Measurements from ENCODE around the gene C6orf132. TPM values are rescaled to one million over a fixed set of nuclear protein-coding genes. Genes with fewer than 3 reads are reported as not detected.

The C6orf132 gene
- total and polyA plus RNA-seq, 9 of the 15 experiments (the other 6 are each of a cell fraction or from before 2014, with no cell fraction given) = 0.06 to 0.35 (median 0.14) TPM

DNA sequence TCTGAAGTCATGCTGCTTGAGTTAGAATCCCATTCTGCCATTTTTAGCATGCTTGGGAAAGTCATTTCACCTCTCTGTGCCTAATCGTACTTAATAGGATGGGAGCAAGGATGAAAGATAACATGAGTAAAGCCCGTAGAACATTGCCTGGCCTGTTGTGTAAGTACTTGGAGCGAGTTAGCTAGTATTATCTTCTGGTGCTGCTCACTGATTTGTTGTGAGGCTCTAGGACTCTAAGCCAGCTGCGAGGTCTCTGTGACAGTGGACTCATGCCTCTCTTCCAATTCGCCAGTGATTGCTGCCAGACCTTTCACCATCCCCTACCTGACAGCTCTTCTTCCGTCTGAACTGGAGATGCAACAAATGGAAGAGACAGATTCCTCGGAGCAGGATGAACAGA is 74.2 kb downstream of the C6orf132 start:
- in situ Hi-C loops (cut with MboI) = no loop called here
- no peak overlapping the region for H3K4me2 ChIP-seq (ENCODE audit: insufficient read depth, low read length)
- H3K79me2 ChIP-seq (ENCODE audit: control insufficient read depth, insufficient read depth, low read length) = no peaks in the 10 kb centered on the region
- FAIRE-seq (no peak), DNase-seq (ENCODE audit: extremely low read depth in 1 of 4, low spot score in 3 of 4) (no peak), ATAC-seq (no peak)
- peaks cover 3% of the 10 kb centered on the region for H3K9me1 ChIP-seq (ENCODE audit: control insufficient read depth, insufficient read depth, low read length)
- intact Hi-C loops (cut with micrococcal nuclease) = no loop called here
- H3K27me3 ChIP-seq (ENCODE audit: control insufficient read depth in 2 of 2, insufficient read depth in 2 of 2, low read length in 2 of 2) = no peaks in the 10 kb centered on the region
- peaks cover 79% of the 10 kb centered on the region for H3K36me3 ChIP-seq (ENCODE audit: control insufficient read depth, insufficient read depth, low read length)
- BruUV-seq (replicated peaks) = TSS peak; percentile 15
- no peaks in the 10 kb centered on the region for H3K9me3 ChIP-seq (replicated peaks; ENCODE audit: control insufficient read depth, insufficient read depth, low read depth, low read length)
- 90% methylated on average over 7 of the region's 7 CpGs for WGBS (ENCODE audit: insufficient coverage, low coverage, missing lambda C conversion rate)
- no peak overlapping the region for H3K27ac ChIP-seq (ENCODE audit: extremely low read depth, low read depth, low read length)
- no peak overlapping the region for H3K9ac ChIP-seq (ENCODE audit: insufficient read depth in 1 of 2, low read depth in 2 of 2, low read length in 2 of 2)
- ChIA-PET POLR2A (interaction anchor here (1.1 to 2.0 kb wide), 4 partner anchors 11 to 62 kb away, joined by 3 to 10 read pairs (median 6); partner anchors contain the start of gene TAF8), CTCF (ENCODE audit: low intra/inter-chr PET ratio) (no interaction called here)
- H3K4me1 ChIP-seq (replicated peaks in 1 of 2; ENCODE audit: control insufficient read depth in 2 of 2, insufficient read depth in 2 of 2, low read length in 2 of 2) = no peaks in the 10 kb centered on the region
- no peak overlapping the region for H2AFZ ChIP-seq (ENCODE audit: low read depth, low read length)
- no peak overlapping the region for H3K4me3 ChIP-seq
- H4K20me1 ChIP-seq (replicated peaks; ENCODE audit: control insufficient read depth, insufficient read depth, low read length) = no peaks in the 10 kb centered on the region
- no peak for TF ChIP-seq U2AF2 (optimal IDR thresholded peaks at IDR 0.05; ENCODE audit: low read depth, low read length)
- TF ChIP-seq PTRF (tag; IDR thresholded peaks at IDR 0.05) = no peak
- TF ChIP-seq, protein P1, sequence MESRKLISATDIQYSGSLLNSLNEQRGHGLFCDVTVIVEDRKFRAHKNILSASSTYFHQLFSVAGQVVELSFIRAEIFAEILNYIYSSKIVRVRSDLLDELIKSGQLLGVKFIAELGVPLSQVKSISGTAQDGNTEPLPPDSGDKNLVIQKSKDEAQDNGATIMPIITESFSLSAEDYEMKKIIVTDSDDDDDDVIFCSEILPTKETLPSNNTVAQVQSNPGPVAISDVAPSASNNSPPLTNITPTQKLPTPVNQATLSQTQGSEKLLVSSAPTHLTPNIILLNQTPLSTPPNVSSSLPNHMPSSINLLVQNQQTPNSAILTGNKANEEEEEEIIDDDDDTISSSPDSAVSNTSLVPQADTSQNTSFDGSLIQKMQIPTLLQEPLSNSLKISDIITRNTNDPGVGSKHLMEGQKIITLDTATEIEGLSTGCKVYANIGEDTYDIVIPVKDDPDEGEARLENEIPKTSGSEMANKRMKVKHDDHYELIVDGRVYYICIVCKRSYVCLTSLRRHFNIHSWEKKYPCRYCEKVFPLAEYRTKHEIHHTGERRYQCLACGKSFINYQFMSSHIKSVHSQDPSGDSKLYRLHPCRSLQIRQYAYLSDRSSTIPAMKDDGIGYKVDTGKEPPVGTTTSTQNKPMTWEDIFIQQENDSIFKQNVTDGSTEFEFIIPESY (CRISPR knock-in tag; IDR thresholded peaks at IDR 0.05) = no peak
- no peak for TF ChIP-seq HOXB6 (CRISPR knock-in tag; IDR thresholded peaks at IDR 0.05; ENCODE audit: borderline replicate concordance)
- TF ChIP-seq MCM5 (IDR thresholded peaks at IDR 0.05; ENCODE audit: low read depth) = no peak
- no peak for TF ChIP-seq ZNF830 (CRISPR knock-in tag; IDR thresholded peaks at IDR 0.05)
- TF ChIP-seq ATF1 (CRISPR knock-in tag; IDR thresholded peaks at IDR 0.05) = no peak
- TF ChIP-seq ATF1 (tag; IDR thresholded peaks at IDR 0.05) = no peak
- TF ChIP-seq, protein P2, sequence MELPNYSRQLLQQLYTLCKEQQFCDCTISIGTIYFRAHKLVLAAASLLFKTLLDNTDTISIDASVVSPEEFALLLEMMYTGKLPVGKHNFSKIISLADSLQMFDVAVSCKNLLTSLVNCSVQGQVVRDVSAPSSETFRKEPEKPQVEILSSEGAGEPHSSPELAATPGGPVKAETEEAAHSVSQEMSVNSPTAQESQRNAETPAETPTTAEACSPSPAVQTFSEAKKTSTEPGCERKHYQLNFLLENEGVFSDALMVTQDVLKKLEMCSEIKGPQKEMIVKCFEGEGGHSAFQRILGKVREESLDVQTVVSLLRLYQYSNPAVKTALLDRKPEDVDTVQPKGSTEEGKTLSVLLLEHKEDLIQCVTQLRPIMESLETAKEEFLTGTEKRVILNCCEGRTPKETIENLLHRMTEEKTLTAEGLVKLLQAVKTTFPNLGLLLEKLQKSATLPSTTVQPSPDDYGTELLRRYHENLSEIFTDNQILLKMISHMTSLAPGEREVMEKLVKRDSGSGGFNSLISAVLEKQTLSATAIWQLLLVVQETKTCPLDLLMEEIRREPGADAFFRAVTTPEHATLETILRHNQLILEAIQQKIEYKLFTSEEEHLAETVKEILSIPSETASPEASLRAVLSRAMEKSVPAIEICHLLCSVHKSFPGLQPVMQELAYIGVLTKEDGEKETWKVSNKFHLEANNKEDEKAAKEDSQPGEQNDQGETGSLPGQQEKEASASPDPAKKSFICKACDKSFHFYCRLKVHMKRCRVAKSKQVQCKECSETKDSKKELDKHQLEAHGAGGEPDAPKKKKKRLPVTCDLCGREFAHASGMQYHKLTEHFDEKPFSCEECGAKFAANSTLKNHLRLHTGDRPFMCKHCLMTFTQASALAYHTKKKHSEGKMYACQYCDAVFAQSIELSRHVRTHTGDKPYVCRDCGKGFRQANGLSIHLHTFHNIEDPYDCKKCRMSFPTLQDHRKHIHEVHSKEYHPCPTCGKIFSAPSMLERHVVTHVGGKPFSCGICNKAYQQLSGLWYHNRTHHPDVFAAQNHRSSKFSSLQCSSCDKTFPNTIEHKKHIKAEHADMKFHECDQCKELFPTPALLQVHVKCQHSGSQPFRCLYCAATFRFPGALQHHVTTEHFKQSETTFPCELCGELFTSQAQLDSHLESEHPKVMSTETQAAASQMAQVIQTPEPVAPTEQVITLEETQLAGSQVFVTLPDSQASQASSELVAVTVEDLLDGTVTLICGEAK (IDR thresholded peaks at IDR 0.05) = no peak
- TF ChIP-seq, protein P2 (CRISPR knock-in tag; IDR thresholded peaks at IDR 0.05) = no peak
- TF ChIP-seq RBM22 (IDR thresholded peaks at IDR 0.05; ENCODE audit: low read depth, low read length, poor library complexity, severe bottlenecking) = no peak
- TF ChIP-seq ZNF586 (CRISPR knock-in tag; conservative IDR thresholded peaks at IDR 0.05) = no peak

Measured in K562 (cell line).